ENCODE measurements around the gene ANKRD33.
"Not testable (repeated sequence)": the region's sequence is repeated elsewhere in the genome, so short reads cannot be mapped to it uniquely, and the experiment has no call there.

Gene ANKRD33

DNA sequence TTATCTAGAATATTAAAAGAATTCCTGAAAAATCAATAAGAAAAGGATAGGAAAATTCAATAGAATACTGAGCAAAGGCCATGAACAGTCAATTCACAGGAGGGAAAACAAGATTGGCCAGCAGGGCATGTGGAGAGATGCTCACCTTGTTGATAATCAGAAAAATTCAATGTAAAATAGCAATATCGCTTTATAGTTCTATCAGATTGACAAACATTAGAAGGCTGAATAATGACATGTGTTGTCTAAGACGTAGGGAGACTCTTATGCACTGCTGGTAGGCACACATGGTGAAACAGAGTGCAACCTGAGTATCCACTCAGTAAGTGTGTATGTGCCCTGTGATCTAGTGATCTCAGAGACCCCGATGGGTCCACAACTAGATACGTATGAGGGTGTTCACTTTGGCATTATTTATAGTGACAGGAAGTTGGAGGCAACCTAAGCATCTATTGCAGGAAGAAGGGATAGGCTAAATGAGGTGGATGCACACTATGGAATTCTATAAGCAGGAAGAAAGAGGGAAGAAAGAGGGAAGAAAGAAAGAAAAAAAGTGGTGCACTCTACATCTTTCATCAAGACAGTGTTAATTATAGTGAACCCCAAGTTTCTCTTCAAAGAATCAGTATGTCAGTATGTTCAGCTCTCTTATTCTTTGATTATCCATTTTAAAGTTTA, 3.8 kb upstream of the ANKRD33 start:
- no peak for DNase-seq

DNA sequence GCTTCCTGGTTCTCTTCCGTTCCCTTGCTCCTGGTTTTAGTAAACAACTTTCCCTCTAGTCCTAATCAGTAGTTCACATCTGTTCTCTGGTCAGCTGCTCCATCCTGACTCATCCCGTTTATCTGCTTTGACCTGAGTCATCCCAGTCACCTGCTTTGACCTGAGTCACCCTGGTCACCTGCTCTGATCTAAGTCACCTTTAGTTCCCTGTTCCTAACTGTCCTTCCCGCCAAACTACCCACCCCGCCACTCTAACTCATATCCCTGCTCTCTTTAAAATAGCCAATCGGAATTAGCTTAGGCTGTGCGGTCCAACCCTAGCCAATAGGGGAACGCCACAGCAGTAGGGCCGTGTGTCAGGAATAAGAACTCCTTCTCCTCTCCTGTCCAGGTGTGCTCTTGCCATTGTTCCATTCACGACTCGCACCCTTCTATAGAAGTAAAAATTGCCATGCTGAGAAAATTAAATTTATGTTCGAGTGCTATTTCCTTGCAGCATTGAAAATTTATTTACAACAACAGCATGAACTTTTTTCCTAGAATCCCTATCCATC, 3.1 kb upstream of the ANKRD33 start:
- no peak for DNase-seq

DNA sequence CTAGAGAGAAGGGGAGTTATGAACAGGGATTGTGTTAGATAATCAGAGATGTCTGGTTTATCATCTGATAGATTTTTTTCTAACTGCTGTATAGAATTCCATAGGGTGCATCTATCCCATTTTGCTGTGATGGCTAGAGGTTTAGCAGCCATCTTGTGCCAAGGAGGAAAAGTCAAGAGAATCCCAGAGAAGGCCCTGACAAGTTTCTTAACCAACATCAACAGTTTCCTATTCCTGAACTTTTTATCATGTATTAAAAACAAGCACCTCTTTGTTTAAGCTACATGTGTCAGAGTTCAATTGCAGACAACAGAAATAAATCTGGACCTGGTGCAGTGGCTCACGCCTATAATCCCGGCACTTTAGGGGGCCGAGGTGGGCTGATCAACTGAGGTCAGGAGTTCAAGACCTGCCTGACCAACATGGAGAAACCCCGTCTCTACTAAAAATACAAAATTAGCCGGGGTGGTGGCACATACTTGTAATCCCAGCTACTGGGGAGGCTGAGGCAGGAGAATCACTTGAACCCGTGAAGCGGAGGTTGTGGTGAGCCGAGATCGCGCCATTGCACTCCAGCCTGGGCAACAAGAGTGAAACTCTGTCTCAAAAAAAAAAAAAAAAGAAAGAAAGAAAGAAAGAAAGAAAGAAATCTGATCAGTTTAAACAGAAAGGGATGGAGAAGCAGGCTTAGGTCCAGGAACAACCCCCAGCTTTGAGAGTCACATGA, 2.4 kb upstream of the ANKRD33 start:
- not testable (repeated sequence) for DNase-seq

DNA sequence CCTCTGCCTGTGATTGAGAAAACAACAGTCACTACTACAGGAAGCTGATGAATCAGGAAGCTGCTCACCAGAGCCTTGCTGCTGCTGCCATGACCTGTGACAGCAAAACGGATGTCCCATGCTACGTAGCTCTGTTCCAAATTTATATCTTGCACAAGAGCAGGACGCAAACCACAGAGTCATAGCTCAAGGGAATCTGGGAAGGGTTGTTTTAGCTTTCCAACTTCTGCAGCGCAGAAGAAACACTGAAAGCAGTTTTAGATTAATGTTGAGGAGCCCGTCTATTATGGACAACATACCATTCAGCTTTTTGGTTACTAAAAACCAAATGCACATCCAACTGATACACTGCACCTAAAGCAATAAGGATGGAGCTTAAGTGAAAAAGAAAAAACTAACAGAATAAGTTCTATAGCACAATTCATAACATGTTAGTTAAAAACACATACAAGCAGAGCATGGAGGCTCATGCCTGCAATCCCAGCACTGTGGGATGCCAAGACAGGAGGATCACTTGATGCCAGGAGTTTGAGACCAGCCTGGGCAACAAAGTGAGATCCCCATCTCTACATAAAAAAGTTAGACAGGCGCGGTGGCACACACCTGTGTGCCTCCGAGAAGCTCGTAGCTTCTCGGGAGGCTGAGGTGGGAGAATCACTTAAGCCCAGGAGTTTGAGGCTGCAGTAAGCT, 1.7 kb upstream of the ANKRD33 start:
- DNase-seq, result no peak

DNA sequence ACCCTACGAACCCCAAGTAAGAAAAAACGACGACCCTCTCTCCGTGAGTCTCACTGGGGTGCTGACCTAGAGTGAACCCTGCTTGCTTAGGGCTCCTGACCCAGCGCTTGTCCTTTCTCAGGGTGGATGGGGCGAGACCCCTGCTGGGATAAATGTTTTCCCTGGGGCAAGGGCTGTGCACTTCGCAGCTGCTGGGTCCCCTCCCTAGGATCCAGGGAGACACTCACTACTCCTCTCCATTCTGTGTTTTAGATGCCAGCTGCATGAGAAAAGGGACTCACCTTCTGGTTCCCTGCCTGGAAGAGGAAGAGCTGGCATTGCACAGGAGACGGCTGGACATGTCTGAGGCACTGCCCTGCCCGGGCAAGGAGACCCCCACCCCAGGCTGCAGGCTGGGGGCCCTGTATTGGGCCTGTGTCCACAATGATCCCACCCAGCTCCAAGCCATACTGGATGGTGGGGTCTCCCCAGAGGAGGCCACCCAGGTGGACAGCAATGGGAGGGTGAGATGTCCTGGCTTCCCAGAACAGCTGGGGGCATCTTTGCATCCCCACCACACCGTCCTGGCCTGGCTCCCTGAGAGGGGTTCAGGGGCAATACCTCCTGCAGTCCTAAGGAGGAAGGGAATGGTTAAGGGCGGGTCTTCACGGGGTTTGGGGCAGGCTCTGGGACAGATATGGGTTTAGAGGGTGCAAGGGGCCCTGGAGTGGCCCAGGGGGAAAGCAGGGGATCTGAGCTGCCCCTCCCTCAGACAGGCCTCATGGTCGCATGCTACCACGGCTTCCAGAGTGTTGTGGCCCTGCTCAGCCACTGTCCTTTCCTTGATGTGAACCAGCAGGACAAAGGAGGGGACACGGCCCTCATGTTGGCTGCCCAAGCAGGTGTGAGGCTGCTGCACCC, 663 bp downstream of the ANKRD33 start:
- DNase-seq, result no peak

DNA sequence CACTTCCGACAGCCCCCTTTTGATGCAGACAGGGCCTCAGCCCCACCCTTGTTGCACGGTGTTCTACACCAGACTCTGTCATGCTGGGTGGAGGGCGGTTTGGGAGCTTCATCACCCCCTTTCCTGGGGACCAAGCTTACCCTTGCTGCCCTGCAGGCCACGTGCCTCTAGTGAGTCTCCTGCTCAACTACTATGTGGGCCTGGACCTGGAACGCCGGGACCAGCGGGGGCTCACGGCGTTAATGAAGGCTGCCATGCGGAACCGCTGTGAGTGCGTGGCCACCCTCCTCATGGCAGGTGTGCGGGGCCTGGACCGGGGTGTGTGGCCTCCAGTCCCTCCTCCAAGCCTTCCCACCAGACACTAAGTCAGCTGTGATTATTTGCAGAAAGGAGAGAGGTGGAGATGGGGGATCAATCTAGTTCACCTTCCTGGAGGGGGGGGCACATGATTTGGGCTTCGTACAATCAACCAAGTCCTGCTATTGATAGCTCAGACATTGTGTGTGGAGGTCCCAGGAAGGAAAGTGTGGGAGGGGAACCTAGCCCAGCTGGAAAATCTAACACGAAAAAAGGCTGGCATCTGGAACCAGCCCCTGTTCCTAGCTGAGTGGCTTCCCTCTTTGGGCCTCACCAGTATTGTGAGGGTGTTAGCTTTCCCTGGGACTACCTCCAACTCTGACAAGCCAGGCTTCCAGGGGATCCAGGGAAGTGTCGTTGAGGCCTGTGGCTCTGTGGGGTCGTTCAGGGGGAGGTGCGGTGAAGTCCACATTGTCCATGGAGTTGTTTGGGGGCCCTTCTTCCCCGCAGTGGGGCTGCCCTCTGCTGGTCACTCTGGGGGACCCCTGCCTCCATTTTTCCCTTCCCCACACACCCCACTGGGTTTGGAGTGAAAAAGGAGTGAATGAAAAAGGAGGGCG, 1.6 kb downstream of the ANKRD33 start:
- no peak for DNase-seq

DNA sequence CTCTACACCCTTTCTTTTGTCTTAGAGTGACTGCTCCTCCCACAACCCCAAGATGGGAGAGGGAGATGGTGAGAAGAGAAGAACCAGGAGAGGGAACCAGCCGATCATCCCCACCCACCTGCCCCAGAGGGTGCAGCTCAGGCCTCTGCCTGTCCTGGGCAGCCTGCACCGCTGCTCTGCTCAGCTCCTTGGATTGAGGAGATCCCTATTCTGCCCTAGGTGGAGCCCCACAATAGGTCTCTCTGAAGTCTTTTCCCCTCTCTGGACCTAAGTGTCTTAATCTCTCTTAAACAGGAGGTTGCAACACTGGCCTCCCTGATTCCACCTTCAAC, 2.2 kb downstream of the ANKRD33 start:
- no peak for DNase-seq

DNA sequence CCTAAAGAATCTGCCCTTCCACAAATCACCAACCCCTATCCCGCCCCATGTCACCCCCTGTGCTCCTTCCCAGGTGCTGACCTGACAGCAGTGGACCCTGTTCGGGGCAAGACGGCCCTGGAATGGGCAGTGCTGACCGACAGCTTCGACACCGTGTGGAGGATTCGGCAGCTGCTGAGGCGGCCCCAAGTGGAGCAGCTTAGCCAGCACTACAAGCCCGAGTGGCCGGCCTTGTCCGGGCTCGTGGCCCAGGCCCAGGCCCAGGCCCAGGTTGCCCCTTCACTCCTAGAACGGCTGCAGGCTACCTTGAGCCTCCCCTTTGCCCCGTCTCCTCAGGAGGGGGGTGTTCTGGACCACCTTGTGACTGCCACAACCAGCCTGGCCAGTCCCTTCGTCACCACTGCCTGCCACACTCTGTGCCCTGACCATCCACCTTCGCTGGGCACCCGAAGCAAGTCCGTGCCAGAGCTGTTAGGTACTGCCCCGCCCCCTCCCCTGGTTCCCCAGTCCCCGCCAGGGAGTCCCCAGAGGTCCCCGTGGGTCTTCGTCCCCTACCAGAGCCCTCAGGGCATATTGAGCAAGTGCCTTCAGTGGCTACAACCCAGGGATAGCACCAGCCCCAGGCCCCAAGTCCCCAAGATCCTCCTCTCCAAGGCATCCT, 2.7 kb downstream of the ANKRD33 start:
- no peak for DNase-seq

DNA sequence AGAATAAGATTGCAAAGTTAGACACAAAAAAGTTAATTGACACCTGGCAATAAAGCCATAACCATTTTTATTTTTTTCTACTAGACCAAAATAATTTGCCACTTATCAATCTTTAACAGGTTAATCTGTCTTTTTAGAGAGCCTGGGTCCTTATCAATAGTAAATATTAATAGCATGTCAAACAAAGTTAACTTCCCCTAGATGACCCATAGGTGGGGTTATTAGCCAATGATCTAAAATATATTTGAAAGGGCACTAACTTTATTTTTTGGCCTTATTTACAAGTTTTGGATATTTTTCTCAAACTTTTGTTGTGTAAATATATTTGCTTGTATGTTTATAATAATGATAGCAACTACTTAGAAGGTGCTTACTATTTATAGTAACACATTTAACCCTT, 3.9 kb downstream of the ANKRD33 start:
- no peak for DNase-seq

DNA sequence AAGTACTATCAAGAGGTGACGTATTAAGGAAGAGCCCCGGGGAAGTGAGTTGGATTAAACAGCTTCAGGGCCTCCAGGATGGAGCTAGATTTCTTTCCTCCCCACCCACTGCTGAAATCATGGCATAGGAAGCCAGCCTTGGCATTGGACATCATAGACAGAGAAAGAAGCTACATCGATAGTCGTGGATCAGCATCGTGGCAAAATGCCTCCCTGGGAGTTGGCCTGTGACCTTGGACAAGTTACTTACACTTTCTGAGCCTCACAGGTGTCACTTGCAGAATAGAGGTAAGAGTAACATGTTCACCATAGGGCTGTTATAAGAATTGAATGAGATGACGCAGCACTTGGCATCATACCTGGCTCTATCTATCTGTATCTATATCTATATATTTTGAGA, 5.9 kb downstream of the ANKRD33 start:
- DNase-seq, result no peak

DNA sequence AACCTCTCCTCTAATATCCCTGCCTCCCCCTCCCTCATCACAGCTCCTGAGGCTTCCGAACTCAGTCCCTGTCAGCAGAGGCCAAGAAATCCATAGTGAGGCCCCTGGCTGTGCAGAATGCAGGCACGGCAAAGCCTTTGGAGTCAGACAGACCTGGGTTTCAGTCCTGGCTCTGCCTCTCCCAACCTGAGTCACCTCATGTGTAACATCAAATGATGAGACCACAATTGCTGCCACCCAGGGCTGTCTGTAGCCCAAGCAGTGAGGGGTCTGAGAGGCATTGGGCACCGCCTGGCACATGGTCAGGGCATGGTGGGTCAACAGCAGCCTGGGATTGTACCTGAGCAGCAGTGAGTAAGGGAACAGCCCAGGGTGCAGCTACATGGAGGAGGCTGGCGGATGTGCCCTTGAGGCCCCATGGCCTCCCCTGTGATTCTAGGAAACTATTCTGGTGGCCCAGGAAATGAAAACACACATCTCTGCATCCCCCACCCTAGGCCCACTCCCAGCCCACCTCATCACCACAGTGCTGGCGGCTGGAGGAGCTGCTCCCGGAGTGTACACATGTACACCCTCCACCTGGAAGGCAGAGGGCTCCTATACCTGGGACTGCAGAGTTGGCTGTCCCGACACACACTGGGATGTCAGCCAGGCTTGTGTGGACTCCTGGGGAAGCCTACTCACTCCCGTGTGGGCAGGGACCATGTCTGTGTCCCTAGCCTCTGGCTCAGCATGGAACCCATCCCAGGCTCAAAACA, 7.7 kb downstream of the ANKRD33 start:
- no peak for DNase-seq

DNA sequence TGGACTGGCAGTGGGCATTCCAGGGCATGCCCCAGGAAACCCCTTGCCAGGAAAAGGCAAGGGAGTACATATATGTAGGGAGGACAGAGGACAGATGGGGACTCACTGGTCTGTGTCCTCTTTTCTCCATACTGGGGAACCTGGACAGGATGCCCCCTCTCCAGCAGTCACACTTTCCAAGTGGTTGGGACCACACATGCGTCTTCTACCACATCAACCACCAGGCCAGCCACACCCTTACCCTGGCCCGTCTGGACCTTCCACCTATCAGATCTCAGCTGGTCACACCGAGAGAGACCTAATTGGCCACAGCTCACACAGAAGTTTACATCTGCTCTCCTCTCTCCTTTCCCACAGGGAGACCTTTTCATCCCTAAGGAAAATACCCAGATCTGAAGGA, 8.3 kb downstream of the ANKRD33 start:
- no peak for DNase-seq

DNA sequence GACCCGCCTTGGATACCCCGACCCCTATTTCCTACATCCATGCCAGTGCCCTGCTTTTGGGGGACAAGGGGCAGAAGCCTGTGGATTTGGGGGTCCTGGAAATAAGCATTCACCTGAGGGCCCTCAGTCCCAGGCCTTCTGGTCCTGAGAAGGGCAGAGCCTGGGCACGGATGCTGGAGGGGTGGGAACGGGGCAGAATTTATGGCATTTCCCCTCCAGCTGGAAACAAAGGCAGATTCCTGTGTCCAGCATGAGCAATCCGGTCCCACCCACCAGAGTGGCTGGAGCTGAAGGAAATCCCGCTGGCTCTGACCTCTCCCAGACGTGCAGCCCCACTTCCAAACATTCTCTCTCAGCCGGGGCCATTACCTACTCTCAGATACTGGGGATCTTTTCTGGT, 9.3 kb downstream of the ANKRD33 start:
- no peak for DNase-seq

DNA sequence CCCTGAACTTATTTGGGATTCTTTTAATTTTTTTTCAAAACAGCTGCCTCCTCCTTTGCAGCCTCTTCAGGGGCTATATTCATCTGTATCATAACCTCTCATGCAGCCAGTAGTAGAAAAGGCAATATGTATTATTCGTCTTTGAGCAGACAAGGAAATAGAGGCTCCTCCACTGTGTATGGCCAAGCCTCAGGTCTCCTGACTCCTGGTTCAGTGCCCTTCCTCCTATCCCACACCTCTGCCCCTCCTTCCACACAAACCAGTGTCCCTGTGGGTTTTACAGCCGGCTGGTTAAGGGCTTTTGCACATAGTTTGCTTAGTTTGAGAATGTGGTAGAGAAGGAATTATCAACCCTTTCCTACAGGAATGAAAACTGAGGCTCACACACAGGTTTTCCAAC, 10.6 kb downstream of the ANKRD33 start:
- DNase-seq, result no peak

DNA sequence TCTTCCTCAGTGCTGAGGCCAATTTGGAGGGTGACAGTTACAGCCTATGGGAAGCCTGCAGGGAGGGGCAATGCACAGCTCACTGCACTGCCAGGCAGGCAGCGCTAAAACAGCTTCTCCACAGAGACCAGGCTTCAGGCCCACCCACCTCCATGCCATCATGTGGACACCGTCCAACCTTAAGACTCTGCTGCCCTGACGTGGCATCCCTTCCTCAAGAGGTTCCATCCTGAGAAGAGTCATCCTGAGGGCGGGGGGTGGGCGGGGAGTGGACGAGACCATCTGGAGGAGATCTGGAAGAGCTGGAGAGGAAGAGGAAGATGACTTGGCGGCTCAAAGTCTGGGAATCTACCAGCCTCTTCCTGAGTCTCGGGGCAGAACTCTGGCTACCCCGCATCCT, 11.0 kb downstream of the ANKRD33 start:
- no peak for DNase-seq

DNA sequence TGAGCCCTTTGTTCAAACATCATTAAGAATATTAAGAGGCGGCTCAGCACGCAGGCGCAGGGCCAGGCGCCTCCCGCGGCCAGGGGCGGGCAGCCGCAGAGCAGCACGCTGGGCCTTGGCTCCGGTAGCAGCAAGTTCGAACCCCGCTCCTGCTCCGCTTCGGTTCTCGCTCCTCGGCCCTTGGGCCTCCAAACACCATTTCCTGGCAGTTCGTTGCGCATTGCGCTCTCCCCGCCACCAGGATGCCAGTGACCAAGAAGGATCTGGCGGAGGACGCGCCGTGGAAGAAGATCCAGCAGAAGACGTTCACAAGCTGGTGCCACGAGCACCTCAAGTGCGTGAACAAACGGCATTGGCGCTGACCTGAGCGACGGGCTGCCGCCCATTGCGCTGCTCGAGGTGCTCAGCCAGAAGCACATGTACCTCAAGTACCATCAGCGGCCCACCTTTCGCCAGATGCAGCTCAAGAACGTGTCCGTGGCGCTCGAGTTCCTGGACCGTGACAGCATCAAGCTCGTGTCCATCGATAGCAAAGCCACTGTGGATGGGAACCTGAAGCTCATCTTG, 12.5 kb downstream of the ANKRD33 start:
- no peak for DNase-seq

DNA sequence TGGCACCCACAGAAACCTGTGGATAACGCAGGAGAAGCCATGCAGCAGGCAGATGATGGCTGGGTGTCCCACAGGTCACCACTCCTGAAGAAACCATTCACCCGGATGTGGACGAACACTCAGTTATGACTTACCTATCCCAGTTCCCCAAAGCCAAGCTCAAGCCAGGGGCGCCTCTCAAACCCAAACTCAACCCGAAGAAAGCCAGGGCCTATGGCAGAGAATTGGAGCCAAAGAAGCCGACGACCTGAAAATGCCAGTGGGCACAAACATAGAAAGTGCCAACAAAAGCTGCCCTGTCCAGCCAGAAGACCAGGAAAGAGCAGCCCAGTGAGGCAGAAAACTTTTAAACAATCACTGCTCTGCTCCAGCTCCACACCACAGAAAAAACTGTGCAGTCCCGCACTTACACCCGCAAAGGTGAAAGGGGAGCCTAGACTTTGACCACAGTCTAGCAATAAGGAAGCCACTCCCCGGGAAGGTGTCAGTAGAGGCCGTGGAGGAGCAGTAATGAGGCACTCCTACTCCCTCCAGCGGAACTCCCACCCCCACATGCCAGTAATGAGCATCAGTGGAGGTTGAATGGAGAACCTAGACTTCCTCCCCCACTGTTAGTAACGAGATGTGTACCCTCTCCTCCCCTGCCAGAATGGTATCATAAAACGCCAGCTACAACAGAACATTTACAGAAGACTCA, 13.4 kb downstream of the ANKRD33 start:
- DNase-seq, result no peak

DNA sequence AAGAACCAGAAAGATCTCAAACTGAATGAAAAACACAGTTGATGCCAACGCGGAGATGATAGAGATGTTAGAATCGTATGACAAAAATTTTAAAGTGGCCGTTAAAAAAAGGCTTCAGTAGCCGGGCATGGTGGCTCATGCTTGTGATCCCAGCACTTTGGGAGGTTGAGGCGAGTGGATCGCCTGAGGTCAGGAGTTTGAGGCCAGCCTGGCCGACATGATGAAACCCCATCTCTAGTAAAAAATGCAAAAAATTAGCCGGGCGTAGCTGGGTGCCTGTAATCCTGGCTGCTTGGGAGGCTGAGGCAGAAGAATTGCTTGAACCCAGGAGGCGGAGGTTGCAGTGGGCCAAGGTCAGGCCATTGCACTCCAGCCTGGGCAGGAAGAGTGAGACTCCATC, 14.0 kb downstream of the ANKRD33 start:
- no peak for DNase-seq

DNA sequence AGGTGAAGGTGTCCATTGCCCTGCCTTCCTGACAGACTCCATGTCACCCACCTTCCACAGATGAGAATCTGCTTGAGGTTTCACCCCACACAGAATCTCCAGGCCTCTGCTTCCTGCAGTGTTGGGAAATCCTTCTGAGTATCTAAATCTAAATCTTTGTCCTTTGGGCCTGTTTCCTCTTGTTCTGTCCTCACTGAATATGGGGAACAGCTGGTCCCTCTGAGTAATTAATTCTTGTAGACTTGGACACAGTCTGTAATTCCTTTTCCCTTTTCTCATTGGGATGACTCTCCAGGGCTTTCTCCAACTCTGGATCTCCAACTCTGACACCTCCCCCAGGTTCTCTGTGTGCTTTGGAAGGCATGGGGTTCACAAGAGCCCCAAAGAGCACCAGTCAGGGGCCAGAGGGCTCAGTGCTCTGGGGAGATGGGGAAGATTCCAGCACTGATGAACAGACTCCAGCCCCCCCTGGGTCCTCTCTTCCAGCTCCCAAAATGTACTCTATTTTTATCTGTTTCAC, 17.1 kb downstream of the ANKRD33 start:
- DNase-seq, result no peak
